Inferior parietal cortex (tissue), 1 donor: ENCODE measurements around the gene ZNF282.
A peak's percentile ranks its signal among the peaks of the same experiment; 100 is the strongest.
"Not testable (repeated sequence)": the region's sequence is repeated elsewhere in the genome, so short reads cannot be mapped to it uniquely, and the experiment has no call there.

Source experiments
- DNase-seq: peaks from one replicate; pipeline ENCODE4 v3.0.0-alpha.2; 2016; ENCODE audit errors: extremely low spot score

Gene ZNF282

GRCh38 chr7:149255174-149255573, 59.8 kb downstream of the ZNF282 start:
- no peak for DNase-seq

- no peak for DNase-seq
Measured at GRCh38 chr7:149256568-149256967, 61.2 kb downstream of the ZNF282 start.

GRCh38 chr7:149257146-149257545, 61.8 kb downstream of the ZNF282 start:
- DNase-seq: no peak

- no peak for DNase-seq
Measured at GRCh38 chr7:149261316-149261828, 66.0 kb downstream of the ZNF282 start.

DNA sequence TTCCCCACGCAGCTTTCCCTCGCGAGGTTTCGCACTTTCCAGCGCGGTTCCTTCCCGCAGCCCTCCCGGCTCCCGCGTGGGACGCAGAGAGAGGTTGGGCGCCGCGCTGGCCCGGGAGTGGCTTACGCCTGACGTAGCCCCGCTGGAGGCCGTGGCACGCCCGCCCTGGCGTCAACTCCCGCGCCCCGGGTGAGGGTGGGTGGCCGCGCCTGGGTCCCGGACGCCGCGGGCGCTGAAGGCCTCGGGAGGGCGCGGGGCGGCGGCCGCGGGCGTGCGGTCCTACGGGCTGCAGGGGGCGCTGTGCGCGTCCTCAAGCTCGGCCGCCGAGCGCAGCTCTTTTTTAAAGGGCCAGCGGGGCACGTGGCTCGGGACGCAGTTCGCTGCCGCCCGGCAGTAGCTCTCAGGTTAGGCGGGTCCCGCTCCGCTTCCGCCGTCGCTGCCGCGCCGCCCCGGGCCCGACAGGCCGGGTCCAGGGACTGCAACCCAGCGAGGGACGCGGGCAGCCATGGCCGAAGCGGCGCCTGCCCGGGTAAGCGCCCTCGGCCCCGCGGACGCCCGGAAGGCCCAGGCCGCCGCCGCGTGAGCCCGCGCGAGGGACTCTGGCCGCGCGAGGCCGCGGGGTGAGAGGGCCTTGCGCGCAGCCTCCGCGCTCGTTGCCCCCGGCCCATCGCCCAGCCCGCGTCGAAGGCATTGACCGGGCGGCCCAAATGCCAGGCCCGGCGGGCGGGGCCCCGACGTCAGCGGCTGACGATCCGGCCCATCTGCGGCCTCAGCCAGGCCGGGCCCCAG, 66.7 kb downstream of the ZNF282 start, which contains the start of gene ZNF783:
TSS of gene ZNF783 (plus strand) at position 368 of the 789 bp plus-strand sequence. CDS start at position 506, 138 bp downstream.
- peak; percentile 74 for DNase-seq

DNA sequence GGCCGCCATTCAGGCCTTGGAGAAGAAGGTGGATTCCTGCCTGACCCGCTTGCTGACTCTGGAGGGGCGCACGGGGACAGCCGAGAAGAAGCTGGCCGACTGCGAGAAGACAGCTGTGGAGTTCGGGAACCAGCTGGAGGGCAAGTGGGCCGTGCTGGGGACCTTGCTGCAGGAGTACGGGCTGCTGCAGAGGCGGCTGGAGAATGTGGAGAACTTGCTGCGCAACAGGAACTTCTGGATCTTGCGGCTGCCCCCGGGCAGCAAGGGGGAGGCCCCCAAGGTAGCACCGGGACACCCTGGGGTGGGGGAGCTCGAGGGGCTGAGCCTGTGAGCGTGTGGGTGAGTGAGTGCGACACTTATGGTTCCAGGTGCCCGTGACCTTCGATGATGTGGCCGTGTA, 71.1 kb downstream of the ZNF282 start:
- DNase-seq: no peak

DNA sequence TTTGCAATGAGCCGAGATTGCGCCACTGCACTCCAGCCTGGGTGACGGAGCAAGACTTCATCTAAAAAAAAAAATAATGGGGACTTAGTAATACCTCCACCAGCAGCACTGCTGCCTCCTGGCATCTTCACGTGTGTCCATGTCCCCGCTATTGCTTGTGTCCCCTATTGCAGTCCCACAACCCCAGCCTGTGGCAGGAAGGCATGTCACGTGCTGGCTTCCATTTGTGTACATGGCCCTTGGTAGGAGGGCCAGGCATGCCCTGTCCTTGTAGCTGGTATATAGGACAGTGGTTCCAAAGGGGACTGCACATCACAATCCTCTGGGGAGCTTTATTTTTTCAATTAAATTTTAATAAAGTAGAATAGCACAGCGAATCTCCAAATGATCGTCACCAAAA, 72.4 kb downstream of the ZNF282 start:
- DNase-seq: no peak

DNA sequence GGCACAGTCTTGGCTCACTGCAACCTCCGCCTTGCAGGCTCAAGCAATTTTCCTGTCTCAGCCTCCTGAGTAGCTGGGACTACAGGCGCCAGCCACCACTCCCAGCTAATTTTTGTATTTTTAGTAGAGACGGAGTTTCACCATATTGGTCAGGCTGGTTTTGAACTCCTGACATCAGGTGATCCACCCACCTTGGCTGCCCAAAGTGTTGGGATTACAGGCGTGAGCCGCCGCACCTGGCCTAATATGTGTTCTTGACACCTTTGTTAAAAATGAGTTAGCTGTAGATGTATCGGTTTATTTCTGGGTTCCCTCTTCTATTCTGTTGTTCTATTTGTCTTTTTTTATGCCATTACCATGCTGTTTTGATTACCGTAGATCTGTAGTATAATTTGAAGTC, 79.1 kb downstream of the ZNF282 start:
- not testable (repeated sequence) for DNase-seq
